Omental fat pad (tissue), 4 donors: ENCODE data around the gene ARHGAP15. TPM values are rescaled to one million over a fixed set of nuclear protein-coding genes. Genes with fewer than 3 reads are reported as not detected.

Experiments
- ATAC-seq: fragments of 150-250 bp; one replicate; pipeline ENCODE4 v1.9.1; 2016; ENCODE audit warnings: mild to moderate bottlenecking, moderate library complexity; ENCODE audit not compliant: low FRiP score
- DNase-seq: peaks from one replicate; pipeline ENCODE4 v3.0.0-alpha.2; 2019; ENCODE audit warnings: low spot score
- CTCF ChIP-seq, 3 donors: fragments of 450-650 bp; IDR thresholded peaks; one replicate each; pipeline ENCODE4 v1.5.1; 2016 to 2017; ENCODE audit warnings: antibody characterized with exemption in 3 of 3, mild to moderate bottlenecking in 3 of 3, moderate library complexity in 2 of 3
- total RNA-seq, 4 donors: library from RNA; depleted of rRNA; stranded (reverse); fragments of >200 nt; gene quantifications; one replicate each; pipeline ENCODE4 v1.1.0, GENCODE V29; 2016

The ARHGAP15 gene
- total RNA-seq, 4 donors from 2014 or later: 12.2 to 27.6 (median 20.7) TPM

GRCh38 chr2:143460382-143460781, 331.2 kb downstream of the ARHGAP15 start:
- ATAC-seq (no peak), DNase-seq (no peak)
- no peak for TF ChIP-seq CTCF (IDR thresholded peaks at IDR 0.05)

- no peak for DNase-seq
- no peak for TF ChIP-seq CTCF (IDR thresholded peaks at IDR 0.05)
- ATAC-seq: no peak
These were observed 334.5 kb downstream of the ARHGAP15 start for GRCh38 chr2:143463719-143464118.

GRCh38 chr2:143466391-143466790, 337.2 kb downstream of the ARHGAP15 start:
- no peak for TF ChIP-seq CTCF (IDR thresholded peaks at IDR 0.05)
- DNase-seq (no peak), ATAC-seq (no peak)

- ATAC-seq (no peak), DNase-seq (no peak)
- no peak for TF ChIP-seq CTCF (IDR thresholded peaks at IDR 0.05)
These were observed 337.8 kb downstream of the ARHGAP15 start for GRCh38 chr2:143467011-143467410.

- DNase-seq (no peak), ATAC-seq (no peak)
- no peak for TF ChIP-seq CTCF (IDR thresholded peaks at IDR 0.05)
These were observed 339.2 kb downstream of the ARHGAP15 start for GRCh38 chr2:143468341-143468888.

GRCh38 chr2:143469323-143469722, 340.1 kb downstream of the ARHGAP15 start:
- TF ChIP-seq CTCF (IDR thresholded peaks at IDR 0.05): no peak
- no peak for DNase-seq
- no peak for ATAC-seq

GRCh38 chr2:143471550-143471949, 342.3 kb downstream of the ARHGAP15 start:
- no peak for TF ChIP-seq CTCF (IDR thresholded peaks at IDR 0.05)
- no peak for ATAC-seq
- no peak for DNase-seq
